OCI-LY7 (cell line): ENCODE results near the gene TAOK1. TPM values are rescaled to one million over a fixed set of nuclear protein-coding genes. Genes with fewer than 3 reads are reported as not detected.

Experiments
- BruUV-seq: library from RNA; stranded (reverse); fragments of 400-500 nt; replicated peaks from 2 replicates; lab custom pipeline; 2021; lab: Mats Ljungman, UMichigan
- CTCF ChIA-PET: fragments of 300-600 bp; sonication (Branson Sonifier 250); formaldehyde crosslinking; loops from one replicate; lab custom pipeline; 2022; ENCODE audit warnings: antibody characterized with exemption; ENCODE audit not compliant: unreplicated experiment; lab: Charles Lee
- POLR2A ChIA-PET: fragments of 300-600 bp; sonication (Branson Sonifier 250); formaldehyde crosslinking; loops from one replicate; lab custom pipeline; 2022; ENCODE audit warnings: antibody characterized with exemption; lab: Charles Lee
- DNase-seq: peaks from one replicate; pipeline ENCODE4 v3.0.0-alpha.2; 2015; ENCODE audit warnings: low spot score
- H2AFZ ChIP-seq: fragments of 200-600 bp; sonication (generic), shearing (Covaris generic); 2 replicates; pipeline ENCODE4 v1.6.1; 2014; ENCODE audit warnings: mild to moderate bottlenecking, antibody characterized with exemption, low read length, moderate library complexity
- H3K27ac ChIP-seq: fragments of 200-600 bp; sonication (generic); 2 replicates; pipeline ENCODE4 v1.5.1; 2014; ENCODE audit warnings: mixed run types, low read depth, mild to moderate bottlenecking, moderate library complexity, low read length, inconsistent platforms; ENCODE audit not compliant: poor library complexity, severe bottlenecking
- H3K36me3 ChIP-seq: fragments of 200-600 bp; sonication (generic); 2 replicates; pipeline ENCODE4 v1.6.1; 2014; ENCODE audit warnings: mild to moderate bottlenecking, antibody characterized with exemption, low read length, moderate library complexity, mixed read lengths; ENCODE audit not compliant: insufficient read depth
- H3K4me1 ChIP-seq: fragments of 200-600 bp; sonication (generic); 2 replicates; pipeline ENCODE4 v1.5.1; 2014; ENCODE audit warnings: mild to moderate bottlenecking, low read length; ENCODE audit not compliant: insufficient read depth, poor library complexity, severe bottlenecking
- H3K4me2 ChIP-seq: fragments of 200-600 bp; sonication (generic); 2 replicates; pipeline ENCODE4 v1.6.1; 2014; ENCODE audit warnings: mild to moderate bottlenecking, low read length
- H3K4me3 ChIP-seq: fragments of 200-600 bp; sonication (generic); 2 replicates; pipeline ENCODE4 v1.5.1; 2014; ENCODE audit warnings: mild to moderate bottlenecking, low read depth, low read length; ENCODE audit not compliant: poor library complexity, severe bottlenecking
- H3K79me2 ChIP-seq: fragments of 200-600 bp; sonication (generic); 2 replicates; pipeline ENCODE4 v1.6.1; 2016; ENCODE audit warnings: low read depth, mild to moderate bottlenecking, low read length, moderate library complexity, mixed read lengths; ENCODE audit not compliant: insufficient read depth
- H3K9me2 ChIP-seq: fragments of 200-600 bp; sonication (generic); 2 replicates; pipeline ENCODE4 v1.6.1; 2016; ENCODE audit warnings: mild to moderate bottlenecking, low read length, mixed read lengths; ENCODE audit not compliant: insufficient read depth
- H3K9me3 ChIP-seq: fragments of 200-600 bp; sonication (generic); 2 replicates; pipeline ENCODE4 v1.6.1; 2014; ENCODE audit warnings: mild to moderate bottlenecking, mixed run types, low read length, mixed read lengths
- H4K20me1 ChIP-seq: fragments of 200-600 bp; sonication (generic); 2 replicates; pipeline ENCODE4 v1.6.1; 2014; ENCODE audit warnings: mild to moderate bottlenecking, antibody characterized with exemption, low read length, moderate library complexity, mixed read lengths; ENCODE audit not compliant: insufficient read depth
- EZH2phosphoT487 ChIP-seq: fragments of 200-600 bp; sonication (generic); IDR thresholded peaks from 2 replicates; pipeline ENCODE4 v1.6.1; 2018; ENCODE audit warnings: low read depth, borderline replicate concordance, mild to moderate bottlenecking, mixed run types, antibody characterized with exemption, low read length, moderate library complexity, mixed read lengths
- intact Hi-C: fragments of 100-400 bp; cut with micrococcal nuclease; formaldehyde crosslinking; loops from one replicate; pipeline ENCODE4 v1.10.0; 2022; ENCODE audit not compliant: unreplicated experiment
- total RNA-seq, 2 experiments: library from RNA; depleted of rRNA in 1 of 2; stranded (reverse); fragments of >200 nt in 1 of 2; shearing (Covaris generic) in 1 of 2; gene quantifications; 2 replicates each; pipeline ENCODE4 v1.2.3, GENCODE V29; 2014 to 2022
- TF ChIP-seq, protein P1 (sequence below): fragments of 200-600 bp; sonication (generic); conservative IDR thresholded peaks from 2 replicates; pipeline ENCODE4 v1.5.1; 2014; ENCODE audit warnings: mild to moderate bottlenecking, antibody characterized with exemption, low read length, moderate library complexity, mixed read lengths

Gene TAOK1
- total RNA-seq, 2 experiments from 2014 or later = 30.4 to 46.8 TPM

DNA sequence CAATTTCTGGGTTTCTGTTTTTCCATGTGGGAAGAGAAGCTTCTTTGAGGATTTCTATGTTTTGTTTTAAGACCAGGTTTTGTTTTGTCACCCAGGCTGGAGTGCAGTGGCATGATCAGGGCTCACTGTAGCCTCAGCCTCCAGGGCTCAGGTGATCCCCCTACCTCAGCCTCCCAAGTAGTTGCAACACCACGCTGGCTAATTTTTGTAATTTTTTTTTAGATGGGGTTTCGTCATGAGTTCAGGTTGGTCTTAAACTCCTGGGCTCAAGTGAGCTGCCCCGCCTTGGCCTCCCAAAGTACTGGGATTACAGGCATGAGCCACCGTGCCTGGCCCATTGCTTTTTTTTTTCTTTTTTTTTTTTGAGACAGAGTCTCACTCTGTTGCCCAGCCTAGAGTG is 25.5 kb upstream of the TAOK1 start:
- DNase-seq = no peak
- no peak overlapping the region for H3K4me2 ChIP-seq
- no peaks in the 10 kb centered on the region for H3K9me3 ChIP-seq
- no peaks in the 10 kb centered on the region for H3K9me2 ChIP-seq
- POLR2A ChIA-PET = no interaction called here
- H3K79me2 ChIP-seq = no peaks in the 10 kb centered on the region
- H3K27ac ChIP-seq = no peak overlapping the region
- H3K36me3 ChIP-seq = no peaks in the 10 kb centered on the region
- H3K4me3 ChIP-seq = no peak overlapping the region
- no peaks in the 10 kb centered on the region for H3K4me1 ChIP-seq
- TF ChIP-seq EZH2phosphoT487 = no peak
- TF ChIP-seq, protein P1, sequence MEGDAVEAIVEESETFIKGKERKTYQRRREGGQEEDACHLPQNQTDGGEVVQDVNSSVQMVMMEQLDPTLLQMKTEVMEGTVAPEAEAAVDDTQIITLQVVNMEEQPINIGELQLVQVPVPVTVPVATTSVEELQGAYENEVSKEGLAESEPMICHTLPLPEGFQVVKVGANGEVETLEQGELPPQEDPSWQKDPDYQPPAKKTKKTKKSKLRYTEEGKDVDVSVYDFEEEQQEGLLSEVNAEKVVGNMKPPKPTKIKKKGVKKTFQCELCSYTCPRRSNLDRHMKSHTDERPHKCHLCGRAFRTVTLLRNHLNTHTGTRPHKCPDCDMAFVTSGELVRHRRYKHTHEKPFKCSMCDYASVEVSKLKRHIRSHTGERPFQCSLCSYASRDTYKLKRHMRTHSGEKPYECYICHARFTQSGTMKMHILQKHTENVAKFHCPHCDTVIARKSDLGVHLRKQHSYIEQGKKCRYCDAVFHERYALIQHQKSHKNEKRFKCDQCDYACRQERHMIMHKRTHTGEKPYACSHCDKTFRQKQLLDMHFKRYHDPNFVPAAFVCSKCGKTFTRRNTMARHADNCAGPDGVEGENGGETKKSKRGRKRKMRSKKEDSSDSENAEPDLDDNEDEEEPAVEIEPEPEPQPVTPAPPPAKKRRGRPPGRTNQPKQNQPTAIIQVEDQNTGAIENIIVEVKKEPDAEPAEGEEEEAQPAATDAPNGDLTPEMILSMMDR = no peak
- no peak overlapping the region for H2AFZ ChIP-seq
- no peaks in the 10 kb centered on the region for H4K20me1 ChIP-seq
- CTCF ChIA-PET = no interaction called here
- intact Hi-C loops = loop anchor here (10.0 kb wide), 1 partner anchor 220 kb away; no protein-coding TSS in a partner anchor
- no TSS peak for BruUV-seq

DNA sequence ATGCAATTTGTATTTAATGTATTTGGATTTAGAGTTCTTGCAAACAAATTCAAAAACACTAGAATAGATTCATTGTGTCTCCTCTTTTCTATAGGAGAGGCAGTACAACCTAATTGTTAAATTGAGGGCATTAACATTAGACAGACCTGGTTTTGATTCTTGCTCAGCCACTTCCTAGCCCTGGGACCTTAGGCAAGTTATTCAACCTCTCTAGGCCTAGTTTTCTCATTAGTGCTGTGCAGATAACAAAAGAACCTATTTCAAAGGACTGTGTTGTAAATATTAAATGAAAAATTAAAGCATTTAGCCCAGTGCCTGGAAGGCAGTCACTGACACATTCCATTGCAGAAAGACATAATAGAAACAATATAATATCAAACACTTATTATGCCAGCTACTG is 22.0 kb upstream of the TAOK1 start:
- intact Hi-C loops = loop anchor here (10.0 kb wide), 1 partner anchor 223 kb away; no protein-coding TSS in a partner anchor
- no peak for DNase-seq
- no peaks in the 10 kb centered on the region for H3K79me2 ChIP-seq
- TF ChIP-seq, protein P1 = no peak
- no peak for TF ChIP-seq EZH2phosphoT487
- no TSS peak for BruUV-seq
- H3K9me2 ChIP-seq = no peaks in the 10 kb centered on the region
- no peak overlapping the region for H2AFZ ChIP-seq
- ChIA-PET CTCF (no interaction called here), POLR2A (interaction anchor here (0.9 kb wide), 1 partner anchor 28 kb away, joined by 3 read pairs; no protein-coding TSS in a partner anchor)
- H3K27ac ChIP-seq = no peak overlapping the region
- no peaks in the 10 kb centered on the region for H3K9me3 ChIP-seq
- no peaks in the 10 kb centered on the region for H3K36me3 ChIP-seq
- no peak overlapping the region for H3K4me2 ChIP-seq
- no peak overlapping the region for H3K4me3 ChIP-seq
- H3K4me1 ChIP-seq = no peaks in the 10 kb centered on the region
- H4K20me1 ChIP-seq = no peaks in the 10 kb centered on the region

DNA sequence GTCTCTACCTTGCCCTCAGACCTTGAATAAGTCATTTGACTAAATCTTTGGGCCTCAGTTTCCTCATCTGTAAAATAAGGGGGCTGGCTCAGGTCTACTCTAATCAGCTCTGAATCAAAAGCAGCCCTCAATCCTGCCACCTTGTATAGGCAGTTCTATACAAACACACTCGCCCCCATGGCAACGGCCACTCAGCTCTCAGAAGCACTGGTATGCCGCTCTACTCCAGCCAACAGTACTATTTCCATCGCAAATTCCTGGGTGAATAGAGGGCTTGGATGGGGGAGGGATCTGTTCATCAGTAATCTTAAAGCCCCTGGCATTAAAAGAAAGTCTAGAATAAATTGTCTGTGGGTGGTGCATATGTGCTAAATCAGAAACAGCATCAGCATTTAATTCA is 21.2 kb upstream of the TAOK1 start:
- H3K36me3 ChIP-seq = no peaks in the 10 kb centered on the region
- H4K20me1 ChIP-seq = no peaks in the 10 kb centered on the region
- H3K4me2 ChIP-seq = no peak overlapping the region
- no peaks in the 10 kb centered on the region for H3K4me1 ChIP-seq
- ChIA-PET CTCF (interaction anchor here (1.0 to 1.4 kb wide), 4 partner anchors 22 to 223 kb away, joined by 3 to 12 read pairs (median 5); no protein-coding TSS in a partner anchor), POLR2A (interaction anchor here (0.6 to 1.3 kb wide), 5 partner anchors 29 to 361 kb away, joined by 3 to 5 read pairs (median 4); partner anchors contain the start of gene TP53I13)
- no peak overlapping the region for H2AFZ ChIP-seq
- no peak overlapping the region for H3K4me3 ChIP-seq
- no peak for DNase-seq
- no peaks in the 10 kb centered on the region for H3K79me2 ChIP-seq
- no peak overlapping the region for H3K27ac ChIP-seq
- no peaks in the 10 kb centered on the region for H3K9me3 ChIP-seq
- H3K9me2 ChIP-seq = no peaks in the 10 kb centered on the region
- BruUV-seq = no TSS peak
- intact Hi-C loops = loop anchor here (10.0 kb wide), 1 partner anchor 224 kb away; no protein-coding TSS in a partner anchor
- TF ChIP-seq EZH2phosphoT487 = no peak
- TF ChIP-seq, protein P1 = no peak
